GM12873 (cell line): ENCODE results near the gene PRKAG2.

Source experiments
- CTCF ChIP-seq: IDR thresholded peaks from 2 replicates; pipeline ENCODE4 v1.5.1; 2012; ENCODE audit warnings: low read depth, mild to moderate bottlenecking, moderate library complexity, low read length, control low read depth; ENCODE audit not compliant: insufficient read depth; ENCODE audit errors: missing control alignments

The PRKAG2 gene

GRCh38 chr7:151687523-151688235 lies 189.2 kb downstream of the PRKAG2 start:
- TF ChIP-seq CTCF: no peak

GRCh38 chr7:151686826-151687225 lies 190.1 kb downstream of the PRKAG2 start:
- TF ChIP-seq CTCF: no peak

GRCh38 chr7:151686016-151686766 lies 190.7 kb downstream of the PRKAG2 start:
- TF ChIP-seq CTCF: no peak

GRCh38 chr7:151684408-151685175 lies 192.3 kb downstream of the PRKAG2 start:
- no peak for TF ChIP-seq CTCF

GRCh38 chr7:151683615-151684407 lies 193.1 kb downstream of the PRKAG2 start:
- no peak for TF ChIP-seq CTCF

GRCh38 chr7:151682831-151683614 lies 193.9 kb downstream of the PRKAG2 start:
- no peak for TF ChIP-seq CTCF
